HEK293 (cell line): ENCODE data around the gene APOBR.

Experiments
- CTCF ChIA-PET: fragments of 350-600 bp; formaldehyde crosslinking; extraction: SDS; loops from one replicate; lab custom pipeline; 2021; ENCODE audit warnings: antibody characterized with exemption; lab: Yijun Ruan, JAX
- POLR2A ChIA-PET: fragments of 300-600 bp; formaldehyde crosslinking; extraction: SDS; loops from one replicate; lab custom pipeline; 2020; ENCODE audit warnings: antibody characterized with exemption, inconsistent platforms; lab: Yijun Ruan, JAX
- H3K27ac ChIP-seq: fragments of 200-500 bp; sonication (Bioruptor generic); 2 replicates; pipeline ENCODE4 v1.5.1; 2014; ENCODE audit warnings: low read depth, low read length, control low read depth, inconsistent platforms; ENCODE audit errors: extremely low read depth
- H3K36me3 ChIP-seq, 2 experiments: fragments of 200-500 bp in 1 of 2; sonication (Bioruptor generic) in 1 of 2; 1 replicate in 1 of 2; 2 replicates in 1 of 2; pipeline ENCODE4 v1.5.1; 2014 to 2017; ENCODE audit warnings: inconsistent platforms in 2 of 2, low read length in 2 of 2; ENCODE audit not compliant: control insufficient read depth in 2 of 2, insufficient read depth in 1 of 2
- H3K4me1 ChIP-seq: fragments of 200-500 bp; sonication (Bioruptor generic); 2 replicates; pipeline ENCODE4 v1.5.1; 2014; ENCODE audit warnings: mild to moderate bottlenecking, low read length, inconsistent platforms; ENCODE audit not compliant: control insufficient read depth, insufficient read depth
- H3K4me3 ChIP-seq: 2 replicates; pipeline ENCODE4 v1.5.1; 2011; ENCODE audit warnings: low read depth, mild to moderate bottlenecking, control low read depth, low read length, moderate library complexity
- H3K9me3 ChIP-seq: fragments of 200-500 bp; sonication (Bioruptor generic); 2 replicates; pipeline ENCODE4 v1.5.1; 2014; ENCODE audit warnings: low read depth, low read length, inconsistent platforms; ENCODE audit not compliant: control insufficient read depth, insufficient read depth
- HOXC10 ChIP-seq: sonication (generic); formaldehyde crosslinking; IDR thresholded peaks from 2 replicates; pipeline ENCODE4 v1.8.1; 2023; ENCODE audit warnings: mild to moderate bottlenecking, missing genetic modification reagents
- KLF17 ChIP-seq: fragments of 450-650 bp; formaldehyde crosslinking; IDR thresholded peaks from 2 replicates; pipeline ENCODE4 v1.5.1; 2016; ENCODE audit warnings: missing biosample characterization, missing genetic modification characterization
- PATZ1 ChIP-seq: fragments of 450-650 bp; formaldehyde crosslinking; IDR thresholded peaks from 2 replicates; pipeline ENCODE4 v1.5.1; 2016; ENCODE audit warnings: missing biosample characterization, missing genetic modification characterization
- SALL2 ChIP-seq: fragments of 450-650 bp; formaldehyde crosslinking; IDR thresholded peaks from 2 replicates; pipeline ENCODE4 v1.5.0; 2017; ENCODE audit warnings: missing biosample characterization, mild to moderate bottlenecking, missing genetic modification characterization, borderline replicate concordance
- ZFP3 ChIP-seq: fragments of 450-650 bp; formaldehyde crosslinking; IDR thresholded peaks from 2 replicates; pipeline ENCODE4 v1.5.1; 2016; ENCODE audit warnings: low read depth, missing biosample characterization, missing genetic modification characterization
- ZNF138 ChIP-seq: fragments of 450-650 bp; formaldehyde crosslinking; IDR thresholded peaks from 2 replicates; pipeline ENCODE4 v1.5.1; 2016; ENCODE audit warnings: missing biosample characterization, missing genetic modification characterization, borderline replicate concordance
- ZNF140 ChIP-seq: fragments of 450-650 bp; formaldehyde crosslinking; IDR thresholded peaks from 2 replicates; pipeline ENCODE4 v1.5.1; 2016; ENCODE audit warnings: missing biosample characterization, missing genetic modification characterization
- ZNF148 ChIP-seq: fragments of 450-650 bp; formaldehyde crosslinking; IDR thresholded peaks from 2 replicates; pipeline ENCODE4 v1.5.0; 2017; ENCODE audit warnings: missing biosample characterization, missing genetic modification characterization, borderline replicate concordance
- ZNF239 ChIP-seq: fragments of 450-650 bp; formaldehyde crosslinking; IDR thresholded peaks from 2 replicates; pipeline ENCODE4 v1.5.1; 2016; ENCODE audit warnings: missing biosample characterization, missing genetic modification characterization
- ZNF280C ChIP-seq: fragments of 450-650 bp; formaldehyde crosslinking; IDR thresholded peaks from 2 replicates; pipeline ENCODE4 v1.5.1; 2016; ENCODE audit warnings: missing biosample characterization, missing genetic modification characterization
- ZNF335 ChIP-seq: fragments of 450-650 bp; formaldehyde crosslinking; conservative IDR thresholded peaks from 2 replicates; pipeline ENCODE4 v1.5.1; 2016; ENCODE audit warnings: missing biosample characterization, missing genetic modification characterization
- ZNF488 ChIP-seq: fragments of 450-650 bp; formaldehyde crosslinking; IDR thresholded peaks from 2 replicates; pipeline ENCODE4 v1.5.1; 2016; ENCODE audit warnings: missing biosample characterization, missing genetic modification characterization
- ZNF530 ChIP-seq: fragments of 450-650 bp; formaldehyde crosslinking; IDR thresholded peaks from 2 replicates; pipeline ENCODE4 v1.5.1; 2016; ENCODE audit warnings: low read depth, missing biosample characterization, missing genetic modification characterization
- ZNF660 ChIP-seq: fragments of 450-650 bp; IDR thresholded peaks from 2 replicates; pipeline ENCODE4 v1.5.1; 2018; ENCODE audit warnings: missing biosample characterization, mild to moderate bottlenecking, missing genetic modification characterization
- ZNF704 ChIP-seq: fragments of 450-650 bp; formaldehyde crosslinking; IDR thresholded peaks from 2 replicates; pipeline ENCODE4 v1.5.1; 2016; ENCODE audit warnings: missing biosample characterization, missing genetic modification characterization
- ZNF785 ChIP-seq: fragments of 450-650 bp; formaldehyde crosslinking; IDR thresholded peaks from 2 replicates; pipeline ENCODE4 v1.5.1; 2016; ENCODE audit warnings: missing biosample characterization, missing genetic modification characterization
- ZSCAN5A ChIP-seq: fragments of 450-650 bp; formaldehyde crosslinking; IDR thresholded peaks from 2 replicates; pipeline ENCODE4 v1.5.1; 2016; ENCODE audit warnings: missing biosample characterization, missing genetic modification characterization

The APOBR gene

GRCh38 chr16:28527985-28528384 is 33.5 kb downstream of the APOBR start (continued):
- TF ChIP-seq ZNF148 (no peak), PATZ1 (tag by site-specific recombination) (no peak), SALL2 (tag by site-specific recombination) (no peak), ZNF785 (tag by site-specific recombination) (no peak), HOXC10 (no peak), ZSCAN5A (tag by site-specific recombination) (no peak)

GRCh38 chr16:28528463-28528867 is 34.0 kb downstream of the APOBR start:
- Histone ChIP-seq H3K4me3 (no peak overlapping the region), H3K27ac (no peak overlapping the region), H3K9me3 (no peaks in the 10 kb centered on the region), H3K4me1 (no peaks in the 10 kb centered on the region), H3K36me3 (no peaks in the 10 kb centered on the region)
- POLR2A ChIA-PET = no interaction called here
- CTCF ChIA-PET = interaction anchor here (0.6 kb wide), 1 partner anchor 17 kb away, joined by 4 read pairs; no protein-coding TSS in a partner anchor
- TF ChIP-seq ZFP3 (tag by site-specific recombination) = no peak
- TF ChIP-seq ZNF335 = no peak
- no peak for TF ChIP-seq ZNF280C (tag by site-specific recombination)
- TF ChIP-seq ZNF140 = no peak
- TF ChIP-seq ZNF660 (tag by site-specific recombination) = no peak
- TF ChIP-seq ZNF138 (tag by site-specific recombination) = no peak
- TF ChIP-seq ZNF704 (tag by site-specific recombination) = no peak
- TF ChIP-seq KLF17 (tag by site-specific recombination) = no peak
- TF ChIP-seq ZNF488 = no peak
- TF ChIP-seq ZNF239 (tag by site-specific recombination) = no peak
- TF ChIP-seq ZNF530 (tag by site-specific recombination) = no peak
